ENCODE measurements around the gene SH2D5.
"Not testable (repeated sequence)": the region's sequence is repeated elsewhere in the genome, so short reads cannot be mapped to it uniquely, and the experiment has no call there.

SH2D5 gene

GRCh38 chr1:20684651-20685050 is 47.9 kb downstream of the SH2D5 start:
- TF ChIP-seq CTCF (conservative IDR thresholded peaks at IDR 0.05; ENCODE audit: low read depth, low read length), result no peak
- no peak for DNase-seq (ENCODE audit: low read depth)
- no peak overlapping the region for H3K4me3 ChIP-seq (ENCODE audit: low read depth, low read length)

- no peak for DNase-seq (ENCODE audit: low read depth)
- no peak for TF ChIP-seq CTCF (conservative IDR thresholded peaks at IDR 0.05; ENCODE audit: low read depth, low read length)
- H3K4me3 ChIP-seq (ENCODE audit: low read depth, low read length), result no peak overlapping the region
Measured at GRCh38 chr1:20684050-20684620, 48.4 kb downstream of the SH2D5 start.

GRCh38 chr1:20683614-20684013 is 48.9 kb downstream of the SH2D5 start:
- DNase-seq (ENCODE audit: low read depth), result no peak
- H3K4me3 ChIP-seq (ENCODE audit: low read depth, low read length), result no peak overlapping the region
- TF ChIP-seq CTCF (conservative IDR thresholded peaks at IDR 0.05; ENCODE audit: low read depth, low read length), result no peak

GRCh38 chr1:20682571-20683236 is 49.8 kb downstream of the SH2D5 start:
- no peak for TF ChIP-seq CTCF (conservative IDR thresholded peaks at IDR 0.05; ENCODE audit: low read depth, low read length)
- H3K4me3 ChIP-seq (ENCODE audit: low read depth, low read length), result no peak overlapping the region
- no peak for DNase-seq (ENCODE audit: low read depth)

GRCh38 chr1:20681999-20682398 is 50.5 kb downstream of the SH2D5 start:
- no peak for TF ChIP-seq CTCF (conservative IDR thresholded peaks at IDR 0.05; ENCODE audit: low read depth, low read length)
- H3K4me3 ChIP-seq (ENCODE audit: low read depth, low read length), result no peak overlapping the region
- no peak for DNase-seq (ENCODE audit: low read depth)

- TF ChIP-seq CTCF (conservative IDR thresholded peaks at IDR 0.05; ENCODE audit: low read depth, low read length), result no peak
- H3K4me3 ChIP-seq (ENCODE audit: low read depth, low read length), result no peak overlapping the region
- DNase-seq (ENCODE audit: low read depth), result no peak
Measured at GRCh38 chr1:20680269-20680668, 52.2 kb downstream of the SH2D5 start.

GRCh38 chr1:20678599-20678998 is 53.9 kb downstream of the SH2D5 start:
- no peak for TF ChIP-seq CTCF (conservative IDR thresholded peaks at IDR 0.05; ENCODE audit: low read depth, low read length)
- no peak overlapping the region for H3K4me3 ChIP-seq (ENCODE audit: low read depth, low read length)
- no peak for DNase-seq (ENCODE audit: low read depth)

- not testable (repeated sequence) for H3K4me3 ChIP-seq (ENCODE audit: low read depth, low read length); DNase-seq (ENCODE audit: low read depth)
Measured at GRCh38 chr1:20673626-20674025, 58.9 kb downstream of the SH2D5 start.
